ENCODE measurements around the gene CCM2.

DNA sequence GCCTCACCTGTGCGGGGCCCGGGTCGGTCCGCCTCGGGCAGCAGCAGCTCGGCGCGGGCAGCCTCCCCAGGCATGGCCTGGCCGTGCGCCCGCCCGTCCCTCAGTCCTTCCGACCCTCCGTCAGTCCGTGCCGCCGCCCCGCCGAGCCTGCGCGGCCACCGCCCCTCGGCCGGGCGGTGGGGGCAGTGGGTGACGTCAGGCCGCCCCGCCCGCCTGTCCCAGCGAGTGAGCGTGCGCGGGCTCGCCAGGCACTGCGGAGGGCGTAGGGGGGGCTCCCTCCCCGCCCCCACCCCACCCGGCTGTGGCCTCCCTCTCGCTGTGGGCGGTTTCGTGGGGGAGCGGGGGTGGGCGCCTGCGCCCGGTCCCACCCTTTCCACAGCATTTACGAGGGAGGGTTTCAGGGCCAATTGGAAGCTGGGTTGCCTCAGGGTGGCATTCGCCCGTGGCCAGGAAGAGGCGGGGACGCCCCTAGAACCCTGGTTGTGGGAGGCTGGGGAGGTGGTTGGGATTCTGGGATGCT is 88.9 kb downstream of the CCM2 start, which contains the start of gene NACAD:
- TF ChIP-seq ZNF274 (IDR thresholded peaks at IDR 0.05; ENCODE audit: low read depth, low read length) (no peak), YY1 (IDR thresholded peaks at IDR 0.05; ENCODE audit: insufficient read depth, insufficient read length) (no peak), SUZ12 (IDR thresholded peaks at IDR 0.05; ENCODE audit: extremely low read depth, insufficient read depth, insufficient read length) (no peak)

All from NT2/D1 (cell line).